Measurements from ENCODE around the gene RAB1A. TPM values are rescaled to one million over a fixed set of nuclear protein-coding genes. Genes with fewer than 3 reads are reported as not detected.

Gene RAB1A
- total and polyA plus RNA-seq, 2 donors = 42.9 to 144 TPM

- no peak for DNase-seq (ENCODE audit: low read depth in 6 of 9, low spot score in 9 of 9)
- H3K4me3 ChIP-seq (ENCODE audit: low read length in 2 of 2) = no peak overlapping the region
- peaks cover 45 to 76% of the 10 kb centered on the region in 2 donors for H3K36me3 ChIP-seq (ENCODE audit: control insufficient read depth in 2 of 2, insufficient read depth in 2 of 2, low read length in 1 of 2)
- no peak overlapping the region for H3K27ac ChIP-seq (ENCODE audit: low read depth in 1 of 2, low read length in 1 of 2)
- H3K9me3 ChIP-seq (ENCODE audit: control insufficient read depth in 2 of 2, insufficient read depth in 1 of 2, low read length in 1 of 2) = no peaks in the 10 kb centered on the region
- H3K4me1 ChIP-seq (ENCODE audit: control insufficient read depth in 2 of 2, insufficient read depth in 2 of 2, low read length in 2 of 2) = no peaks in the 10 kb centered on the region
- no peaks in the 10 kb centered on the region for H3K27me3 ChIP-seq (ENCODE audit: control insufficient read depth in 2 of 2, insufficient read depth in 1 of 2, low read length in 1 of 2)
These were observed 36.7 kb downstream of the RAB1A start for GRCh38 chr2:65093211-65093610.

DNA sequence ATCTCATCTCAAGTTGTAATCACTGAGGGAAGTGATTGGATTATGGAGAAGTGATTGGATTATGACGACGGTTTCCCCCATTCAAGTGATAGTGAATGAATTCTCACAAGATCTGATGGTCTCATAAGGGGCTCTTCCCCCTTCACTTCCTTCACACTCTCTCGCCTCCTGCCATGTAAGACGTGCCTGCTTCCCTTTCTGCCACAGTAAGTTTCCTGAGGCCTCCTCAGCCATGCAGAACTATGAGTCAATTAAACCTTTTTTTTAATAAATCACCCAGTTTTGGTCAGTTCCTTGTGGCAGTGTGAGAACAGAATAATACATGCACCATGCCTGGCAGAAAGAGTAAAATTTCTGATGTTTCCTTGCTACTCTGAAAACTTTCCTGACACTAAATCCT lies 37.1 kb downstream of the RAB1A start:
- no peaks in the 10 kb centered on the region for H3K9me3 ChIP-seq (ENCODE audit: control insufficient read depth in 2 of 2, insufficient read depth in 1 of 2, low read length in 1 of 2)
- no peak overlapping the region for H3K27ac ChIP-seq (ENCODE audit: low read depth in 1 of 2, low read length in 1 of 2)
- no peak overlapping the region for H3K4me3 ChIP-seq (ENCODE audit: low read length in 2 of 2)
- no peaks in the 10 kb centered on the region for H3K4me1 ChIP-seq (ENCODE audit: control insufficient read depth in 2 of 2, insufficient read depth in 2 of 2, low read length in 2 of 2)
- WGBS = 89% methylated on average over 4 of the region's 4 CpGs
- DNase-seq (ENCODE audit: low read depth in 6 of 9, low spot score in 9 of 9) = no peak
- H3K27me3 ChIP-seq (ENCODE audit: control insufficient read depth in 2 of 2, insufficient read depth in 1 of 2, low read length in 1 of 2) = no peaks in the 10 kb centered on the region
- H3K36me3 ChIP-seq (ENCODE audit: control insufficient read depth in 2 of 2, insufficient read depth in 2 of 2, low read length in 1 of 2) = peaks cover 45 to 76% of the 10 kb centered on the region in 2 donors

- Histone ChIP-seq H3K4me3 (ENCODE audit: low read length in 2 of 2) (no peak overlapping the region), H3K27me3 (ENCODE audit: control insufficient read depth in 2 of 2, insufficient read depth in 1 of 2, low read length in 1 of 2) (no peaks in the 10 kb centered on the region), H3K36me3 (ENCODE audit: control insufficient read depth in 2 of 2, insufficient read depth in 2 of 2, low read length in 1 of 2) (peaks cover 48 to 76% of the 10 kb centered on the region in 2 donors), H3K9me3 (ENCODE audit: control insufficient read depth in 2 of 2, insufficient read depth in 1 of 2, low read length in 1 of 2) (no peaks in the 10 kb centered on the region), H3K4me1 (ENCODE audit: control insufficient read depth in 2 of 2, insufficient read depth in 2 of 2, low read length in 2 of 2) (peaks cover 0 to 13% of the 10 kb centered on the region in 2 donors), H3K27ac (ENCODE audit: low read depth in 1 of 2, low read length in 1 of 2) (no peak overlapping the region)
- WGBS = 98% methylated on average over 3 of the region's 3 CpGs
- no peak for DNase-seq (ENCODE audit: low read depth in 6 of 9, low spot score in 9 of 9)
These were observed 44.8 kb downstream of the RAB1A start for GRCh38 chr2:65085148-65085547.

DNA sequence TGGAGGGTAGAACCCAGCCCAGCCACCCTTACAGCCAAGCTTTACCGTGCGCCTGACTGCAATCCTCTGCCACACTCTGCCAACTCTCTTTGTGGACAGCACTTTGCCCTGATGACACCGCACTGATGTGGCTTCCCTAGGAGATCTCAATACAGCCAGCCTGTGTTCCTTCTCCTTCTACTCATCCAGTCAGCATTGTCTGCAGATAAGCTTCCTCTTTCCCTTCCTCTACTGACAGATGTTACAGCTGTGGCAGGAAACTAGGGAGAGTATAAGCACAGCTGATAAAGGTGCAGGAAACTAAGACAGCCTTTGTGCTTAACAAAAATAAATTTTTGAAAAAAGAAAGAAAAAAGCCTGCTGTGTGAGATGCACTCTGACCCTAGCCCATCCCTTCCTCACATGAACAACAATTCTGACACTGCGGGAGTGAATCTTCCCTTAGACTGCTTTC lies 48.6 kb downstream of the RAB1A start:
- H3K36me3 ChIP-seq (ENCODE audit: control insufficient read depth in 2 of 2, insufficient read depth in 2 of 2, low read length in 1 of 2) = peaks cover 68 to 73% of the 10 kb centered on the region in 2 donors
- WGBS = 28% methylated on average over 4 of the region's 4 CpGs
- no peaks in the 10 kb centered on the region for H3K9me3 ChIP-seq (ENCODE audit: control insufficient read depth in 2 of 2, insufficient read depth in 1 of 2, low read length in 1 of 2)
- DNase-seq (ENCODE audit: low read depth in 6 of 9, low spot score in 9 of 9) = peak in 2 of 9 donors; percentile 13 to 19
- H3K27ac ChIP-seq (ENCODE audit: low read depth in 1 of 2, low read length in 1 of 2) = peak overlapping the region in 1 of 2 donors; percentile 32
- no peaks in the 10 kb centered on the region for H3K27me3 ChIP-seq (ENCODE audit: control insufficient read depth in 2 of 2, insufficient read depth in 1 of 2, low read length in 1 of 2)
- no peak overlapping the region for H3K4me3 ChIP-seq (ENCODE audit: low read length in 2 of 2)
- peaks cover 0 to 13% of the 10 kb centered on the region in 2 donors for H3K4me1 ChIP-seq (ENCODE audit: control insufficient read depth in 2 of 2, insufficient read depth in 2 of 2, low read length in 2 of 2)

DNA sequence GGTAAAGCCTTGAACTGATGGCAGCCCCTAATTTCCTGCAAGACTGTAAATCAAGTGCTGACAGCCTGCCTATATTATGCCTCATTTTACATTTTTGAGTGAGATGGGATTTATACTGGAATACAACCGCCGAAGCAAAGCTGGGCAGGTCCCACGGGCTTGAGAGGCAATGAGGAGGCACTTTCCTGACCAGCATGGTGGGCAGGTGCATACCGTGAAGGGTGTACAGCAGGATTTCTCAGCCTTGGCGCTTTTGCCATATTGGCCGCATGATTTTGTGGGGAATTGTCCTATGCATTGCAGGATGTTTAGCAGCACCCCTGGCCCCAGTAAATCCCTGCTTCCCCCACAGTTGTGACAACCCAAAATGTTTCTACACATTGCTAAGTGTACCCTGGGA lies 50.9 kb downstream of the RAB1A start:
- DNase-seq (ENCODE audit: low read depth in 6 of 9, low spot score in 9 of 9) = no peak
- H3K36me3 ChIP-seq (ENCODE audit: control insufficient read depth in 2 of 2, insufficient read depth in 2 of 2, low read length in 1 of 2) = peaks cover 64 to 66% of the 10 kb centered on the region in 2 donors
- no peak overlapping the region for H3K27ac ChIP-seq (ENCODE audit: low read depth in 1 of 2, low read length in 1 of 2)
- H3K9me3 ChIP-seq (ENCODE audit: control insufficient read depth in 2 of 2, insufficient read depth in 1 of 2, low read length in 1 of 2) = no peaks in the 10 kb centered on the region
- H3K27me3 ChIP-seq (ENCODE audit: control insufficient read depth in 2 of 2, insufficient read depth in 1 of 2, low read length in 1 of 2) = no peaks in the 10 kb centered on the region
- peaks cover 0 to 13% of the 10 kb centered on the region in 2 donors for H3K4me1 ChIP-seq (ENCODE audit: control insufficient read depth in 2 of 2, insufficient read depth in 2 of 2, low read length in 2 of 2)
- H3K4me3 ChIP-seq (ENCODE audit: low read length in 2 of 2) = no peak overlapping the region
- 97% methylated on average over 6 of the region's 6 CpGs for WGBS

GRCh38 chr2:65077898-65078297 lies 52.0 kb downstream of the RAB1A start:
- H3K27ac ChIP-seq (ENCODE audit: low read depth in 1 of 2, low read length in 1 of 2) = no peak overlapping the region
- 97% methylated on average over 7 of the region's 7 CpGs for WGBS
- H3K27me3 ChIP-seq (ENCODE audit: control insufficient read depth in 2 of 2, insufficient read depth in 1 of 2, low read length in 1 of 2) = no peaks in the 10 kb centered on the region
- no peaks in the 10 kb centered on the region for H3K9me3 ChIP-seq (ENCODE audit: control insufficient read depth in 2 of 2, insufficient read depth in 1 of 2, low read length in 1 of 2)
- peaks cover 66 to 67% of the 10 kb centered on the region in 2 donors for H3K36me3 ChIP-seq (ENCODE audit: control insufficient read depth in 2 of 2, insufficient read depth in 2 of 2, low read length in 1 of 2)
- no peak for DNase-seq (ENCODE audit: low read depth in 6 of 9, low spot score in 9 of 9)
- no peak overlapping the region for H3K4me3 ChIP-seq (ENCODE audit: low read length in 2 of 2)
- H3K4me1 ChIP-seq (ENCODE audit: control insufficient read depth in 2 of 2, insufficient read depth in 2 of 2, low read length in 2 of 2) = peaks cover 0 to 13% of the 10 kb centered on the region in 2 donors

GRCh38 chr2:65076345-65076710 lies 53.6 kb downstream of the RAB1A start:
- H3K27me3 ChIP-seq (ENCODE audit: control insufficient read depth in 2 of 2, insufficient read depth in 1 of 2, low read length in 1 of 2) = no peaks in the 10 kb centered on the region
- peaks cover 70% of the 10 kb centered on the region in 2 donors for H3K36me3 ChIP-seq (ENCODE audit: control insufficient read depth in 2 of 2, insufficient read depth in 2 of 2, low read length in 1 of 2)
- 97% methylated on average over 7 of the region's 7 CpGs for WGBS
- H3K4me3 ChIP-seq (ENCODE audit: low read length in 2 of 2) = no peak overlapping the region
- H3K27ac ChIP-seq (ENCODE audit: low read depth in 1 of 2, low read length in 1 of 2) = no peak overlapping the region
- no peaks in the 10 kb centered on the region for H3K9me3 ChIP-seq (ENCODE audit: control insufficient read depth in 2 of 2, insufficient read depth in 1 of 2, low read length in 1 of 2)
- no peak for DNase-seq (ENCODE audit: low read depth in 6 of 9, low spot score in 9 of 9)
- peaks cover 0 to 4% of the 10 kb centered on the region in 2 donors for H3K4me1 ChIP-seq (ENCODE audit: control insufficient read depth in 2 of 2, insufficient read depth in 2 of 2, low read length in 2 of 2)

- 92% methylated on average over 5 of the region's 5 CpGs for WGBS
- Histone ChIP-seq H3K9me3 (ENCODE audit: control insufficient read depth in 2 of 2, insufficient read depth in 1 of 2, low read length in 1 of 2) (no peaks in the 10 kb centered on the region), H3K36me3 (ENCODE audit: control insufficient read depth in 2 of 2, insufficient read depth in 2 of 2, low read length in 1 of 2) (peaks cover 68 to 72% of the 10 kb centered on the region in 2 donors), H3K4me3 (ENCODE audit: low read length in 2 of 2) (no peak overlapping the region), H3K4me1 (ENCODE audit: control insufficient read depth in 2 of 2, insufficient read depth in 2 of 2, low read length in 2 of 2) (peaks cover 0 to 5% of the 10 kb centered on the region in 2 donors), H3K27me3 (ENCODE audit: control insufficient read depth in 2 of 2, insufficient read depth in 1 of 2, low read length in 1 of 2) (no peaks in the 10 kb centered on the region), H3K27ac (ENCODE audit: low read depth in 1 of 2, low read length in 1 of 2) (no peak overlapping the region)
- DNase-seq (ENCODE audit: low read depth in 6 of 9, low spot score in 9 of 9) = no peak
These were observed 54.1 kb downstream of the RAB1A start for GRCh38 chr2:65075605-65076344.

DNA sequence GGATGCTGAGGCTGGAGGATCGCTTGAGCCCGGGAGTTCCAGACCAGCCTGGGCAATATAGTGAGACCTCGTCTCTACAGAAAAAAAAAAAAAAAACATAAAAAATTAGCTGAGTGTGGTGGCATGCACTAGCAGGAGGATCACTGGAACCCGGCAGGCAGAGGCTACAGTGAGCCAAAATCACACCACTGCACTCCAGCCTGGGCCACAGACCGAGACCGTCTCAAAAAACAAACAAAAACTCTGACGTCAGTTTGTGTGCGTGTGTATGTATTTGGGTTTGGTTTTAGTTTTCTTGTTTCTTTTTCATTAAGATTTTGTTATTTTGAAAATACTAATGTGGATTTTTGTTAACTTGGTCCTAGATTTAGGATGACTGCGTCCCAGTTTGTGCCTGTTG lies 54.7 kb downstream of the RAB1A start:
- Histone ChIP-seq H3K27ac (ENCODE audit: low read depth in 1 of 2, low read length in 1 of 2) (no peak overlapping the region), H3K9me3 (ENCODE audit: control insufficient read depth in 2 of 2, insufficient read depth in 1 of 2, low read length in 1 of 2) (no peaks in the 10 kb centered on the region), H3K4me1 (ENCODE audit: control insufficient read depth in 2 of 2, insufficient read depth in 2 of 2, low read length in 2 of 2) (peaks cover 0 to 11% of the 10 kb centered on the region in 2 donors), H3K27me3 (ENCODE audit: control insufficient read depth in 2 of 2, insufficient read depth in 1 of 2, low read length in 1 of 2) (no peaks in the 10 kb centered on the region), H3K36me3 (ENCODE audit: control insufficient read depth in 2 of 2, insufficient read depth in 2 of 2, low read length in 1 of 2) (peaks cover 70 to 75% of the 10 kb centered on the region in 2 donors), H3K4me3 (ENCODE audit: low read length in 2 of 2) (no peak overlapping the region)
- DNase-seq (ENCODE audit: low read depth in 6 of 9, low spot score in 9 of 9) = no peak
- 96% methylated on average over 9 of the region's 9 CpGs for WGBS
